ENCODE measurements around the gene CRCP. TPM values are rescaled to one million over a fixed set of nuclear protein-coding genes. Genes with fewer than 3 reads are reported as not detected.
A peak's percentile ranks its signal among the peaks of the same experiment; 100 is the strongest.

Gene CRCP
- total RNA-seq, 1 experiment from 2014 or later, result 48.2 TPM

DNA sequence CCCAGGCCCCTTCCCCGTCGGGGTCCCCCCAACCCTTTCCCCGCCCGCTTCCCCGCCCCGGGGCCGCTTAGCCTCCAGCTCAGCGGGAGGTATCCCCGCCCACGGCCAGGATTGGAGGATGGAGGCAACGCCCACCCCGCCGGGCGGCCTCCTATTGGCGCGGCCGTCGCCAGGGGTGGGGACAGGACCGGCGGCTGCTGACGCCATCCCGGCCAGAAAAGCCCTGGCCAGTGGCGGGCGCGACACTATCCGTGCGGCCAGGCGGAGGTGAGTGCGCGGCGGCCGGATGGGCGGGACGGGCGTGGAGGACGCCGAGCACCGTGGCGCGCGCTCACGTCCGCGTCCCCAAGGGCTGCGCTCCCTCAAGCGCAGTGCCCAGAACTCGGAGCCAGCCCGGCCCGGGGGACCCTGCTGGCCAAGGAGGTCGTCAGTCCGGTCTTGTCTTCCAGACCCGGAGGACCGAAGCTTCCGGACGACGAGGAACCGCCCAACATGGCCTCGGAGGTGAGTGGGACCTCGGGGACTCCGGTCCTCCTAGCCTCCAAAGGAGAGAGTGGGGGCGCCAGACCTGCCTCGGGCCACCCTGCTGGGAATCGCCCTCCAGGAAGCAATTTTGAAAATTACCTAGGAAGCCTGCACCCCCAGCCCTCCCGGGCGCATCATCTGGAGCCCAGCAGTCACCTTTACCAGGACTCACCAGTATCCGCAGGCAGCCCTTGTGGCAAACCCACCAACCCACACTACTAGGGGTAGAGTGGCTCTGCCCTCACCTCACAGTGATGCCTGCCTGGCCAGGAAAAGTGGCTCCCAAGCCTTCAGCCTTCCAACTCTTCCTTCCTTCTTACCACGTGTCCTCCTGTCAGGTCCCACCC, 38.8 kb upstream of the CRCP start, which contains the start of gene ASL:
TSS of gene ASL (plus strand) at position 230 of the 872 bp plus-strand sequence. CDS start at position 493, 263 bp downstream.
- Mint-ChIP-seq H3K27me3 (ENCODE audit: insufficient read depth, unreplicated experiment) (no peaks in the 10 kb centered on the region), H3K27ac (ENCODE audit: unreplicated experiment) (peak within 1 kb of the TSS; percentile 34), H3K36me3 (ENCODE audit: insufficient read depth, unreplicated experiment) (no peaks in the 10 kb centered on the region), H3K4me1 (ENCODE audit: low read depth, unreplicated experiment) (no peaks in the 10 kb centered on the region), H3K4me3 (ENCODE audit: unreplicated experiment) (peak within 1 kb of the TSS; percentile 93), H3K9me3 (ENCODE audit: unreplicated experiment) (no peaks in the 10 kb centered on the region)
- peak; percentile 94 to 98 for DNase-seq
- Histone ChIP-seq H3K4me1 (peaks cover 9% of the 10 kb centered on the region), H3K9me3 (no peaks in the 10 kb centered on the region), H3K36me3 (ENCODE audit: control insufficient read depth, insufficient read depth, low read length) (peaks cover 1% of the 10 kb centered on the region; the same call in 1 of the 2 replicates), H3K27me3 (replicated peaks; ENCODE audit: control insufficient read depth, insufficient read depth, low read length) (no peaks in the 10 kb centered on the region), H3K4me3 (ENCODE audit: low read depth, low read length) (peak within 1 kb of the TSS; percentile 82)
- intact Hi-C loops (cut with micrococcal nuclease; ENCODE audit: unreplicated experiment), result loop anchor here (1.0 to 2.0 kb wide), 3 partner anchors 39 to 337 kb away; partner anchors contain the start of gene CRCP
- TF ChIP-seq, protein P1, sequence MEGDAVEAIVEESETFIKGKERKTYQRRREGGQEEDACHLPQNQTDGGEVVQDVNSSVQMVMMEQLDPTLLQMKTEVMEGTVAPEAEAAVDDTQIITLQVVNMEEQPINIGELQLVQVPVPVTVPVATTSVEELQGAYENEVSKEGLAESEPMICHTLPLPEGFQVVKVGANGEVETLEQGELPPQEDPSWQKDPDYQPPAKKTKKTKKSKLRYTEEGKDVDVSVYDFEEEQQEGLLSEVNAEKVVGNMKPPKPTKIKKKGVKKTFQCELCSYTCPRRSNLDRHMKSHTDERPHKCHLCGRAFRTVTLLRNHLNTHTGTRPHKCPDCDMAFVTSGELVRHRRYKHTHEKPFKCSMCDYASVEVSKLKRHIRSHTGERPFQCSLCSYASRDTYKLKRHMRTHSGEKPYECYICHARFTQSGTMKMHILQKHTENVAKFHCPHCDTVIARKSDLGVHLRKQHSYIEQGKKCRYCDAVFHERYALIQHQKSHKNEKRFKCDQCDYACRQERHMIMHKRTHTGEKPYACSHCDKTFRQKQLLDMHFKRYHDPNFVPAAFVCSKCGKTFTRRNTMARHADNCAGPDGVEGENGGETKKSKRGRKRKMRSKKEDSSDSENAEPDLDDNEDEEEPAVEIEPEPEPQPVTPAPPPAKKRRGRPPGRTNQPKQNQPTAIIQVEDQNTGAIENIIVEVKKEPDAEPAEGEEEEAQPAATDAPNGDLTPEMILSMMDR (IDR thresholded peaks at IDR 0.05; ENCODE audit: insufficient read depth in 1 of 2, low read depth in 1 of 2, low read length in 1 of 2, severe bottlenecking in 1 of 2, unreplicated experiment in 1 of 2), result no peak
- POLR2A ChIA-PET, result interaction anchor here (0.5 to 1.0 kb wide), 14 partner anchors 8 to 769 kb away, joined by 3 to 10 read pairs (median 4); partner anchors contain the start of genes CRCP, KCTD7 and TPST1
- CTCF ChIA-PET, result interaction anchor here (0.5 to 2.2 kb wide), 8 partner anchors 10 to 553 kb away, joined by 3 to 11 read pairs (median 5); partner anchors contain the start of genes CRCP, KCTD7 and TPST1
- BruUV-seq (replicated peaks), result TSS peak; percentile 75

DNA sequence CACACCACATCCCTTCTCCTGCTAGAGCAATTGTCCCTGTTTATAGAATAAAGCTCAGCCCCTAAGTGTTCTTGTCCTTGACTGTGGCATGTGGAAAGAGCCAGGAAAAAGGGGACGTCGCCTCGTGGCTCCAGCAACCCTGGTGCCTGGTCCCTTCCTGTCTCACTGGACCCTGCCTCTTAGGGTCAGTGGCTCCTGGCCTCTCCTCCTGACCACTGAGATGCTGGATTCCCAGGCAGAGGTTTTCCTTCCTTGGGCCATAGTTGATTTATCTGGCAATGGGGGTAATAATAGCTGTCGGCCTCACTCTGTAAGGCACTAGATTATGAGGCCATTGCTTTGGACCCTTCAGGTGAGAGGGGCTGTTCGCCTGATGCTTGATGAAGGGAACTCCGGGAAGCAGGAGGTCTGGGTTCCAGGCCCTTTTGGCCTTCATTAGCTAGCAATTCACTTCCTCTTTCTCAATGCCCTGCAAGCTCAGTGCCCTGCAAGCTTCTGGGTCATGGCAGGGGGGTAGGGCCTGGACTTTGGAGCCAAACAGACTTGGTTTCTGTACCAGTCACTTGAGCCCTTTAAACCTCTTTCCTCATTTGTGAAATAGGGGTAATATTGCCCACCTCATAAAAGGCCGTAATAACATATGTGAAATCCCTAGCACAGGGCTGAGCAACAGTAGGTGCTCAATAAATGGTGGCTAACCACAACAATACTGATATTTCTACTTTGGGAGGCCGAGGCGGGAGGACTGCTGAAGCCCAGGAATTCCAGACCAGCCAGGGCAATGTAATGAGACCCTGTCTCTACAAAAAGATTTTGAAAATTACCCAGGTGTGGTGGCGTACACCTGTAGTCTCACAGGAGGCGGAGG, 38.0 kb upstream of the CRCP start:
- H3K27me3 ChIP-seq (replicated peaks; ENCODE audit: control insufficient read depth, insufficient read depth, low read length), result no peaks in the 10 kb centered on the region
- intact Hi-C loops (cut with micrococcal nuclease; ENCODE audit: unreplicated experiment), result no loop called here
- CTCF ChIA-PET, result interaction anchor here (0.5 to 2.2 kb wide), 3 partner anchors 11 to 46 kb away, joined by 5 to 11 read pairs (median 6); partner anchors contain the start of gene CRCP
- peak overlapping the region; percentile 82 for H3K4me3 ChIP-seq (ENCODE audit: low read depth, low read length)
- H3K27ac Mint-ChIP-seq (ENCODE audit: unreplicated experiment), result peak overlapping the region; percentile 34
- H3K4me1 ChIP-seq, result peaks cover 9% of the 10 kb centered on the region
- no peaks in the 10 kb centered on the region for H3K4me1 Mint-ChIP-seq (ENCODE audit: low read depth, unreplicated experiment)
- TF ChIP-seq, protein P1 (IDR thresholded peaks at IDR 0.05; ENCODE audit: insufficient read depth in 1 of 2, low read depth in 1 of 2, low read length in 1 of 2, severe bottlenecking in 1 of 2, unreplicated experiment in 1 of 2), result no peak
- H3K27me3 Mint-ChIP-seq (ENCODE audit: insufficient read depth, unreplicated experiment), result no peaks in the 10 kb centered on the region
- peak; percentile 58 to 60 for DNase-seq
- POLR2A ChIA-PET, result interaction anchor here (0.7 to 1.0 kb wide), 2 partner anchors 24 to 336 kb away, joined by 4 read pairs; no protein-coding TSS in a partner anchor
- no peaks in the 10 kb centered on the region for H3K36me3 Mint-ChIP-seq (ENCODE audit: insufficient read depth, unreplicated experiment)
- BruUV-seq (replicated peaks), result no TSS peak
- peak overlapping the region; percentile 93 for H3K4me3 Mint-ChIP-seq (ENCODE audit: unreplicated experiment)
- H3K9me3 ChIP-seq, result no peaks in the 10 kb centered on the region
- no peaks in the 10 kb centered on the region for H3K9me3 Mint-ChIP-seq (ENCODE audit: unreplicated experiment)
- peaks cover 1% of the 10 kb centered on the region; the same call in 1 of the 2 replicates for H3K36me3 ChIP-seq (ENCODE audit: control insufficient read depth, insufficient read depth, low read length)

DNA sequence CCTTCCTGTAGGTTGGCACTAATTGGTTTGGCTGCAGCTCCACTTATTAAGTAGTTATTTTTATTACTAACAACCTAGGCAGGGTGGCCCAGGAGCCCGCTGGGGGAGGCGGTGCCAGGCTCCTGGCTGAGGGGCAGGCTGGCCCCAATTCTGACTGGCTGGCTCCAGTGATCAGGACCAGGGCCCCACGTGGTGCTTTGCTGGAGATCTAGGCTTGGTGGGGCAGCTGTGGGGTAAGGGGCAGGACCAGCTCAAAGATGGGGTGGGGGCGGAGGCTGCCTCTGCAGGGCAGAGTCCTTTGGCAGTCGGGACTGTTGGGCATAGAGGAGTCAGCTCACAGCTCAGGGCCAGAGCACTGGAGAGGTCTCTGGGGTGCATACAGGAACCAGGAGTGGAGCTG, 36.6 kb upstream of the CRCP start:
- POLR2A ChIA-PET, result no interaction called here
- no peaks in the 10 kb centered on the region for H3K9me3 ChIP-seq
- peaks cover 9% of the 10 kb centered on the region for H3K4me1 ChIP-seq
- no TSS peak for BruUV-seq (replicated peaks)
- DNase-seq, result no peak
- intact Hi-C loops (cut with micrococcal nuclease; ENCODE audit: unreplicated experiment), result no loop called here
- H3K4me3 ChIP-seq (ENCODE audit: low read depth, low read length), result no peak overlapping the region
- H3K27ac Mint-ChIP-seq (ENCODE audit: unreplicated experiment), result peak overlapping the region; percentile 32
- TF ChIP-seq, protein P1 (IDR thresholded peaks at IDR 0.05; ENCODE audit: insufficient read depth in 1 of 2, low read depth in 1 of 2, low read length in 1 of 2, severe bottlenecking in 1 of 2, unreplicated experiment in 1 of 2), result no peak
- no peaks in the 10 kb centered on the region for H3K4me1 Mint-ChIP-seq (ENCODE audit: low read depth, unreplicated experiment)
- peak overlapping the region; percentile 60 for H3K4me3 Mint-ChIP-seq (ENCODE audit: unreplicated experiment)
- peaks cover 11% of the 10 kb centered on the region for H3K36me3 Mint-ChIP-seq (ENCODE audit: insufficient read depth, unreplicated experiment)
- H3K36me3 ChIP-seq (ENCODE audit: control insufficient read depth, insufficient read depth, low read length), result peaks cover 1% of the 10 kb centered on the region; the same call in 1 of the 2 replicates
- H3K27me3 ChIP-seq (replicated peaks; ENCODE audit: control insufficient read depth, insufficient read depth, low read length), result no peaks in the 10 kb centered on the region
- CTCF ChIA-PET, result no interaction called here
- H3K9me3 Mint-ChIP-seq (ENCODE audit: unreplicated experiment), result no peaks in the 10 kb centered on the region
- H3K27me3 Mint-ChIP-seq (ENCODE audit: insufficient read depth, unreplicated experiment), result no peaks in the 10 kb centered on the region
